DMS79 (cell line): ENCODE data around the gene GPR35.

Experiments used
- DNase-seq: peaks from one replicate; lab custom pipeline; 2025; lab: John Stamatoyannopoulos, UW

The GPR35 gene

GRCh38 chr2:240589375-240589774 lies 35.9 kb upstream of the GPR35 start:
- DNase-seq: no peak

- DNase-seq: no peak
Measured at GRCh38 chr2:240589850-240590525, 35.3 kb upstream of the GPR35 start.

- DNase-seq: no peak
Measured at GRCh38 chr2:240590681-240591111, 34.6 kb upstream of the GPR35 start.

GRCh38 chr2:240591226-240591625 lies 34.1 kb upstream of the GPR35 start:
- no peak for DNase-seq

- DNase-seq: no peak
Measured at GRCh38 chr2:240591784-240592183, 33.5 kb upstream of the GPR35 start.

DNA sequence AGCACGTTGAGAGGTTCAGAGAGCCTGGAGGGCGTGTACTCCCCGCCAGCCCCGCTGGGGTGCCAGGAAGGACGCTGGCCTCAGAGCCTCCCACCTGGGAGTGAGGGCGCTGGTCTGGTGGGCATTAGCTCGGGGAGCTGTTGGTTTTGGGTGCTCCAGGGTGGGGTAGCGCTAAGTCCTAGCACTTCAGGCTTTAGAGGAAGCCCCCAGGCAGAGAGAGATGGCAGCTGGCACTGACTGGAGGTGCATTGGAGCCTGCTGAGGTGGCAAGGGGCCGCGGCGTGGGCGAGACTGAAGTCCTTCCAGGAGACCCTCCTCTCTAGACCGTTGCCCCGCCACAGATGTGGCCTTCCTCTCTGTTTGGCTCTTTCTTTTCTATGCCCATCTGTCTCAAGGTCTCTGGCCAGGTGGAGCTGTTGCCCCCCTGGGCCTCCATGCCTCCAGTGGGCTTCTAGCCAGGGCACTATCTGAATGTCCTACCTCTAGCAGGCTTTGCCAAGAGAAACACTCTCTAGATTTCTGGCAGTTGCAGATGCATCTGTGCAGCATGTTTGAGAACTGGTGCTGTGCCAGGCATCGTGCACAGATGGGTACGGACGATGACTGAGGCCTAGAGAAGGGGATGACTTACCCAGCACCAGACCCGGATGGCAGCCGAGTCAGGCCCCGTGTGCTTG lies 32.1 kb upstream of the GPR35 start:
- DNase-seq: no peak

DNA sequence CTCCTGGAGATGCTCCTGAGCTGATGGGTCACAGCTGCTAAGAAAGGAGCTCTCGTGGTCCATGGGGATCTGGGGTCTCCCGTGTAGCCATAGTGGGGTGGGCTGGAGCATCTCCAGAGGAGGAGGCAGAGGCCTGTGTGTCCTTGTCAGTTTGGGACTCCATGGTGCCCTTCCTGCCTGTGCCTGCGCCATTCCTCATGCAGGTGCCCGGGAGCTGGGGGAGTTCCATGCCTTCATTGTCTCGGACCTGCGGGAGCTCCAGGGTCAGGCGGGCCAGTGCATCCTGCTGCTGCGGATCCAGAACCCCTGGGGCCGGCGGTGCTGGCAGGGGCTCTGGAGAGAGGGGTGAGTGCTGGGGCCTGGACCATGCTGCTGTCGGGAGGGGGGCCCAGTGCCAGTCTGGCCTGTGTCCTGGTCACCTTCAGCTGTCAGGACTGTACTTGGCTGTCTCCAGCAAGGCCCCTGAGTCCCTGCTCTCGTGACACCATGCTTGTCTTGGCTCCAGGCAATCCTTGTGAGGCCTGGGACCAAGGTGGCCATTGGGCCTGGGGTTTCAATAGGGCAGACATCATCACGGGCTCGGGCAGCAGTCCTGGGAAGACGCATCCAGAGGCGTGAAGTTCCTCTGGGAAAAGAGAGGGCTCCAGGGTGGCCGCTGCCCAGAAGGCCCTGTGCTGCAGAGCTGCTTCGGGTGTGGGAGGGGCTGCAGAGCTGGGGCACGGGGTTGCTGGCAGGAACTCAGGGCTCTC lies 31.4 kb upstream of the GPR35 start:
- no peak for DNase-seq

DNA sequence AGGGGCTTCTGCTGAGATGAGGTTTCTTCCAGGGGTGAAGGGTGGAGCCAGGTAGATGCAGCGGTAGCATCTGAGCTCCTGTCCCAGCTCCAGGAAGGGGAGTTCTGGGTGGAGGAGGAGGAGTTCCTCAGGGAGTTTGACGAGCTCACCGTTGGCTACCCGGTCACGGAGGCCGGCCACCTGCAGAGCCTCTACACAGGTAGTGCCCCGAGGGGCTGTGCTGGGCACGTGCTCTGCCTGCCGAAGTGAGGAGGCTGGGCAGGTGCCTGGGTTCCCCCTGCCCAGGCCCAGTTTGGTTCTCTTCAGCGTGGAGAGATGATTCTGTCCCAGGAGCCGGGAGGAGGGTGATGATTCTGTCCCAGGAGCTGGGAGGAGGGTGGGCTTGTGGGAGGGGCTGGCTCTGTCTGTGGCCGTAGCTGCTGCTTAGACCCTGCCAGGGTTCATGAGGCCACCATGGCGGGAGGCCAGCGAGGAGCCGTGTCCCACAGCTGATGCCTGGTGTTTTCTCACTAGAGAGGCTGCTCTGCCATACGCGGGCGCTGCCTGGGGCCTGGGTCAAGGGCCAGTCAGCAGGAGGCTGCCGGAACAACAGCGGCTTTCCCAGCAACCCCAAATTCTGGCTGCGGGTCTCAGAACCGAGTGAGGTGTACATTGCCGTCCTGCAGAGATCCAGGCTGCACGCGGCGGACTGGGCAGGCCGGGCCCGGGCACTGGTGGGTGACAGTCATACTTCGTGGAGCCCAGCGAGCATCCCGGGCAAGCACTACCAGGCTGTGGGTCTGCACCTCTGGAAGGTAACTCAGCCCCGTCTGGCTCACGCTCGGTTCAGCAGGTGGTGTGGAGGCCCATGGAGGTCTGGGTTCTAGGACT lies 30.5 kb upstream of the GPR35 start:
- DNase-seq: no peak

DNA sequence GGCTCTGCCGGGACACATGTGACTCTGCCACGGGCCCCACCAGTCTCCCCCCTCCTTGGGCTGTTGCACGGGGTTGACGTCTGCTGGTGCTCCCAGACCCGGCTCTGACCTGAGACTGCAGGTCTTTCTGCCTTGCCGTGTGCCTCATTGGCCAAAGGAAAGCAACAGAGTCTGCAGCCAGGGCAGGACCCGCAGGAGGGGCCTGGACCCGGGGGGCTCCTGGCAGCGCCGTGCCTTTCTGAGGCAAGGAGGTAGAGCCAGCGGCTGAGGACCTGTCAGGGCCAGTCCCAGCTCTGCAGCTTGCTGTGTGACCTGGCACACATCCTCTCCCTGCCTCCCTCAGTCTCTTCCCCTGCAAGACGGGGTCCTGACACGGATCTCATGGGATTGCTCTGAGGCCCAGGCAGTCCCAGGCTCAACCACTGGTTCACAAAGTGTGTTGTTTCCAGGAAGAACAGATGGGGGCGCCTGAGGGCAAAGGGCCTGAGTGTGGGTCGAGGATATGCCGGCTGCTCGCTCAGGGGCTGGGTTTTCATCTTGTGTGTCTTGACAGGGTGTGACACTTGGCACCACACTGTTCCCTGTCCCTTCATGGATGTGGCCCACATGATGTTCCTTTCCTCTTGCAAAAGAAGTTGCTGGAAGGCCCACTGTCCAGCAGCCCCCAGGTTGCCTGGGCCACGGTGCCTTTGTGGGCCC lies 29.8 kb upstream of the GPR35 start:
- no peak for DNase-seq

DNA sequence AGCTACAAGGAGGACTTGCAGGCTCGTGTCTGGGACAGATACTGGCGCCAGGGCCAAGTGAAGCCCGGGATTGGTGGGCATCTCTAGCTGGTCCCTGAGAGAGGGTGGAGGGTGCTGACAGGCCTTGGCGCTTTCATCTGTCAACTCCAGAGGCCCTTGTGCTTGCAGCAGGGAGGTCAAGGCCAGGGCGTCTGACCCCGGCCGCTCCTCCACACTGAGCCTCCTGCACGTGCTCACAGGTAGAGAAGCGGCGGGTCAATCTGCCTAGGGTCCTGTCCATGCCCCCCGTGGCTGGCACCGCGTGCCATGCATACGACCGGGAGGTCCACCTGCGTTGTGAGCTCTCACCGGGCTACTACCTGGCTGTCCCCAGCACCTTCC lies 29.2 kb upstream of the GPR35 start:
- DNase-seq: no peak

DNA sequence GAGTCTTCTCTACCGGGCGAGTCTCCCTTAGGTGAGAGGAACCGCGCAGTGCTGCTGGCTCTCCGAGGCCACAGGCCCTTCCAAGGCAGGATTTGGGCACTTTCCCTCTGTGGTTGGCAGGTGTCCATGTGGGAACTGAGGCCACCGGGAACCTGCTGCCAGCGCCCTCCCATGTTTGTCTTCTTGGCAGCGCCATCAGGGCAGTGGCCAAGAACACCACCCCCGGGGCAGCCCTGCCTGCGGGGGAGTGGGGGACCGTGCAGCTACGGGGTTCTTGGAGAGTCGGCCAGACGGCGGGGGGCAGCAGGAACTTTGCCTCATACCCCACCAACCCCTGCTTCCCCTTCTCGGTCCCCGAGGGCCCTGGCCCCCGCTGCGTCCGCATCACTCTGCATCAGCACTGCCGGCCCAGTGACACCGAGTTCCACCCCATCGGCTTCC lies 28.8 kb upstream of the GPR35 start:
- no peak for DNase-seq

GRCh38 chr2:240597054-240597418 lies 28.2 kb upstream of the GPR35 start:
- DNase-seq: no peak

DNA sequence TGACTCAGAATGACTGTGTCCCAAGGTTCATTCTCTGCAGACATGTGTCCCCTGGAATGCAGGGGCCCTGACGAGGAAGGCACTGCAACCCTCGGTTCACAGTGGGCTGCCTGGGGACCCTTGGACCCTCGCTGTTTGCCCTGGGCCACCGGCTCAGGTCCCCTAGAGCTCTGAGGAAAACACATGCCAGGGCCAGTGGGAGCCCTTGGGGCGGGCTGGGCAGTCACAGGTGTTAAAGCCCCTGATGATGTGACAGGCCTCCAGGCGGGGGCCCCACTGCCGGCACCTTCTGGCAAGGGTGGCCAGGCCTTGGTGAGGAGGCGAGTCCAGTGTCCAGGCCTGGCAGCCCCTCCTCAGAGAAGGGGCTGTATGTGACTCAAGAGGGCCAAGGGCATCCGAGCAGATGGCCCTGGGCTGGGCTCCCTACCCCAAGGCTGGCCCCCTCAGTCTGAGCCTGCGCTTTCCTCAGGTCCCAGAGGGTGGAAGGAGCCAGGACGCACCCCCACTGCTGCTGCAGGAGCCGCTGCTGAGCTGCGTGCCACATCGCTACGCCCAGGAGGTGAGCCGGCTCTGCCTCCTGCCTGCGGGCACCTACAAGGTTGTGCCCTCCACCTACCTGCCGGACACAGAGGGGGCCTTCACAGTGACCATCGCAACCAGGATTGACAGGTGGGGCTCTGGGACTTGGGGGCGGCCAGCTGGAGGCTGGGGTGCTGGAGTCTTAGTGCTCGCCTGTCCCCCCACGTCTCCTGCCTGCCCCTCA lies 27.7 kb upstream of the GPR35 start:
- DNase-seq: no peak

DNA sequence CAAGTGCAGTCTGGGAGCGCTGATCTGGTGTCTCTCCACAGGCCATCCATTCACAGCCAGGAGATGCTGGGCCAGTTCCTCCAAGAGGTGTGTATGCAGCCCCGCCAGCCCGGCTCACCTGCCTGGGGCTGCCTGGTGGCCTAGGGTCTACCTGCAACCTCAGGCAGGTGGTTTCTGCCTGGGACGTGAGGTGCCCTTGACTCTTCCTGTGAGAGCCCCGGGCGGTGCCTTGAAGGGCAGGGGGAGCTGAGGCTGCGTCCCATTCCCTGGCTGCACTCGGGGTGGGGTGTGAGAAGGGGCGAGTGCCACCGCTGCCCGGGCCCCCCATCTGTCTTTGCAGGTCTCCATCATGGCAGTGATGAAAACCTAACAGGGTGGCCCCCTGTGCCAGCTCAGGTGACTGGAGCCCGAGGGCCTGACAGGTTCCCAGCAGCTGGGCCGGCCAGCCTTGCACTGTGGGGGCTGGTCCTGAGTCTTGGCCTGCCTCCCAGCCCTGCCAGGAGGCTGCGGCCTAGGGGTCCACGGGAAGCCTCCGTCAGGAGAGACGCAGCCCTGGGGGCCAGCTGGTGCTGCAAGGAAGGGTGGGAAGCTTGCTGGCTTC lies 26.9 kb upstream of the GPR35 start:
- DNase-seq: no peak

- DNase-seq: no peak
Measured at GRCh38 chr2:240599141-240599583, 26.1 kb upstream of the GPR35 start.

GRCh38 chr2:240600451-240600961 lies 24.8 kb upstream of the GPR35 start:
- DNase-seq: no peak

GRCh38 chr2:240601061-240601830 lies 24.0 kb upstream of the GPR35 start:
- no peak for DNase-seq

- no peak for DNase-seq
Measured at GRCh38 chr2:240601831-240602160, 23.5 kb upstream of the GPR35 start.

GRCh38 chr2:240602266-240603050 lies 22.8 kb upstream of the GPR35 start:
- no peak for DNase-seq
